ENCODE results near the gene KRTAP5-5. TPM values are rescaled to one million over a fixed set of nuclear protein-coding genes. Genes with fewer than 3 reads are reported as not detected.

Gene KRTAP5-5
- polyA plus RNA-seq, 1 donor from 2014 or later, result not detected

DNA sequence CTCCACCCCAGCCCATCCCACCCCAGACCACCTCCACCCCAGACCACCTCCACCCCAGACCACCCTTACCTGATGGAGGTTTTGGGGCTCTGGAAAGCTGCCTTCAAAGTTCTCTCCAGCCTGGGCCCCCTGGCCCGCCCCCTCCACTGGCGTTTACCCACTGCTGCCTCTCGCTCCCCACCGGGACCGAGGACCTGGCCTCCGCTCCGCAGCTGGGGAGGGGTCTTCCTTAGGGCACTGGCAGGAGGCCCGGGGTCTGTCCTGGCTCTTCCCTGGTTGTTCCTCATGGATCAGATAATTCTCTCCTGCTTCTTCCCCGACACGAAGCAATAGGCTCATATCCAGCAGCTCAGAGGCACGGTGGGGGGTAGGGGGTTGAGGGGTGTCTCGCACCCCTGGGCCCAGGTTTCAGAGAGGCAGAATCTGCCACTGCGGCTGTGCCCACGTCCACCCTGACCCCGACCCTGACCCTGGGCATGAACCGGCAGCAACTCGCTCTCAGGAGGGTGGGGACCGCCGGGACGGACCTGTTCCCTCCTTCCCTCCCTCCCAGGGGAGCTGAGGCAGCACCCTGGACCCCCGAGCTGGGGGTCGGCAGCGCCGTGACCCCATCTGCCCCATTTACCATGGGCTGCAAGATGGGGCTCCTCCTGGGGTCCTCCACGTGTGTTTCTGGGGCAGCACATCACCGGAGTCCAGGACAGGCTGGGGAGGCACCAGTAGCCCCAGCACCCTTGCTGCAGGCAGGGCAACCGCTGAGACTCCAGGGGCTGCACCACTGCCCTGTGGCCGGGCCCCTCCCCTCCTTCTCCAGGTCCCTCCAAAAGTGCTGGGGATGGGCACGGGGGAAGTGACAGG, 12.9 kb downstream of the KRTAP5-5 start:
- TF ChIP-seq EP300 (conservative IDR thresholded peaks at IDR 0.05; ENCODE audit: poor library complexity, severe bottlenecking) (no peak), EZH2 (IDR thresholded peaks at IDR 0.05; ENCODE audit: borderline replicate concordance, insufficient read depth, low read length, poor library complexity, severe bottlenecking) (no peak), POLR2AphosphoS5 (IDR thresholded peaks at IDR 0.05) (no peak), RAD21 (conservative IDR thresholded peaks at IDR 0.05) (no peak), SMC3 (conservative IDR thresholded peaks at IDR 0.05; ENCODE audit: poor library complexity) (no peak), TAF1 (IDR thresholded peaks at IDR 0.05; ENCODE audit: low read depth) (no peak), MXI1 (conservative IDR thresholded peaks at IDR 0.05; ENCODE audit: poor library complexity, severe bottlenecking) (no peak)
- TF ChIP-seq, protein P1, sequence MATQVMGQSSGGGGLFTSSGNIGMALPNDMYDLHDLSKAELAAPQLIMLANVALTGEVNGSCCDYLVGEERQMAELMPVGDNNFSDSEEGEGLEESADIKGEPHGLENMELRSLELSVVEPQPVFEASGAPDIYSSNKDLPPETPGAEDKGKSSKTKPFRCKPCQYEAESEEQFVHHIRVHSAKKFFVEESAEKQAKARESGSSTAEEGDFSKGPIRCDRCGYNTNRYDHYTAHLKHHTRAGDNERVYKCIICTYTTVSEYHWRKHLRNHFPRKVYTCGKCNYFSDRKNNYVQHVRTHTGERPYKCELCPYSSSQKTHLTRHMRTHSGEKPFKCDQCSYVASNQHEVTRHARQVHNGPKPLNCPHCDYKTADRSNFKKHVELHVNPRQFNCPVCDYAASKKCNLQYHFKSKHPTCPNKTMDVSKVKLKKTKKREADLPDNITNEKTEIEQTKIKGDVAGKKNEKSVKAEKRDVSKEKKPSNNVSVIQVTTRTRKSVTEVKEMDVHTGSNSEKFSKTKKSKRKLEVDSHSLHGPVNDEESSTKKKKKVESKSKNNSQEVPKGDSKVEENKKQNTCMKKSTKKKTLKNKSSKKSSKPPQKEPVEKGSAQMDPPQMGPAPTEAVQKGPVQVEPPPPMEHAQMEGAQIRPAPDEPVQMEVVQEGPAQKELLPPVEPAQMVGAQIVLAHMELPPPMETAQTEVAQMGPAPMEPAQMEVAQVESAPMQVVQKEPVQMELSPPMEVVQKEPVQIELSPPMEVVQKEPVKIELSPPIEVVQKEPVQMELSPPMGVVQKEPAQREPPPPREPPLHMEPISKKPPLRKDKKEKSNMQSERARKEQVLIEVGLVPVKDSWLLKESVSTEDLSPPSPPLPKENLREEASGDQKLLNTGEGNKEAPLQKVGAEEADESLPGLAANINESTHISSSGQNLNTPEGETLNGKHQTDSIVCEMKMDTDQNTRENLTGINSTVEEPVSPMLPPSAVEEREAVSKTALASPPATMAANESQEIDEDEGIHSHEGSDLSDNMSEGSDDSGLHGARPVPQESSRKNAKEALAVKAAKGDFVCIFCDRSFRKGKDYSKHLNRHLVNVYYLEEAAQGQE (IDR thresholded peaks at IDR 0.05; ENCODE audit: borderline replicate concordance), result no peak
- TF ChIP-seq, protein P2, sequence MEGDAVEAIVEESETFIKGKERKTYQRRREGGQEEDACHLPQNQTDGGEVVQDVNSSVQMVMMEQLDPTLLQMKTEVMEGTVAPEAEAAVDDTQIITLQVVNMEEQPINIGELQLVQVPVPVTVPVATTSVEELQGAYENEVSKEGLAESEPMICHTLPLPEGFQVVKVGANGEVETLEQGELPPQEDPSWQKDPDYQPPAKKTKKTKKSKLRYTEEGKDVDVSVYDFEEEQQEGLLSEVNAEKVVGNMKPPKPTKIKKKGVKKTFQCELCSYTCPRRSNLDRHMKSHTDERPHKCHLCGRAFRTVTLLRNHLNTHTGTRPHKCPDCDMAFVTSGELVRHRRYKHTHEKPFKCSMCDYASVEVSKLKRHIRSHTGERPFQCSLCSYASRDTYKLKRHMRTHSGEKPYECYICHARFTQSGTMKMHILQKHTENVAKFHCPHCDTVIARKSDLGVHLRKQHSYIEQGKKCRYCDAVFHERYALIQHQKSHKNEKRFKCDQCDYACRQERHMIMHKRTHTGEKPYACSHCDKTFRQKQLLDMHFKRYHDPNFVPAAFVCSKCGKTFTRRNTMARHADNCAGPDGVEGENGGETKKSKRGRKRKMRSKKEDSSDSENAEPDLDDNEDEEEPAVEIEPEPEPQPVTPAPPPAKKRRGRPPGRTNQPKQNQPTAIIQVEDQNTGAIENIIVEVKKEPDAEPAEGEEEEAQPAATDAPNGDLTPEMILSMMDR (IDR thresholded peaks at IDR 0.05; ENCODE audit: poor library complexity, severe bottlenecking), result no peak
- Histone ChIP-seq H3K36me3 (ENCODE audit: insufficient read depth, low read length) (no peaks in the 10 kb centered on the region), H4K20me1 (ENCODE audit: insufficient read depth) (no peaks in the 10 kb centered on the region), H3K27ac (ENCODE audit: low read length) (no peak overlapping the region), H3K27me3 (ENCODE audit: insufficient read depth, low read depth, low read length) (no peaks in the 10 kb centered on the region), H3K4me3 (ENCODE audit: low read length) (no peak overlapping the region), H3K9me3 (ENCODE audit: low read length) (no peaks in the 10 kb centered on the region), H3K4me2 (ENCODE audit: low read length) (no peak overlapping the region), H3F3A (ENCODE audit: insufficient read depth, low read length, poor library complexity, severe bottlenecking) (no peaks in the 10 kb centered on the region), H3K9ac (ENCODE audit: low read length) (no peak overlapping the region), H2AFZ (ENCODE audit: low read depth, low read length) (no peak overlapping the region), H3K79me2 (replicated peaks; ENCODE audit: insufficient read depth, low read length) (no peaks in the 10 kb centered on the region), H3K9me2 (ENCODE audit: insufficient read depth, low read length) (no peaks in the 10 kb centered on the region)

DNA sequence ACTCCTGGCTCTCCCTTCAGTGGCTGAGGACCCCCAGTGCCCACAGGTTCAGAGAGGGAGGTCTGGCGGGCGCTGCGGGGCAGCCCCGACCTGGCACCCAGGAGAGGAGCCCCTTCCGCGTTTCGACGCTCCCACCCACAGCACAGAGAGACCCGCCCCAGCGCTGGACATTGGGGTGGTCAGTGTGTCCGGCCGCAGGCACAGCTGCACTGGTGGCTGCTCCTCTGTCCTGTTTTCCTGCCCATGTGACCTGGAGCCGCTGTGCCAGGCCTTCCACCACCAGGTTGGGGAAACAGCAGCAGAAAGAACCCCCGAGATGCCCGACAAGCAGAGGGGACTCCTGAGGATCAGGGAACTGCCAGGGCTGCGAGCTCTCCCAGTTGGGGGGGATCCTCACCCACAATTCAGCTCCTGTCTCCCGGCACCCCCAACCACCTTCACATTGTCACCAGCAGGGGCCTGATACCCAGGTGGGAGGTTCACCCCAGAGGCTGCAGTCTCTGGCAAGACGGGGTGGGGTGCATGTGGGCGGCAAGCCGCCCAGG, 13.6 kb downstream of the KRTAP5-5 start:
- H3K9ac ChIP-seq (ENCODE audit: low read length), result no peak overlapping the region
- no peaks in the 10 kb centered on the region for H3K9me2 ChIP-seq (ENCODE audit: insufficient read depth, low read length)
- no peaks in the 10 kb centered on the region for H3K79me2 ChIP-seq (replicated peaks; ENCODE audit: insufficient read depth, low read length)
- H3K9me3 ChIP-seq (ENCODE audit: low read length), result no peaks in the 10 kb centered on the region
- no peak overlapping the region for H2AFZ ChIP-seq (ENCODE audit: low read depth, low read length)
- TF ChIP-seq TAF1 (IDR thresholded peaks at IDR 0.05; ENCODE audit: low read depth) (no peak), EP300 (conservative IDR thresholded peaks at IDR 0.05; ENCODE audit: poor library complexity, severe bottlenecking) (no peak), MXI1 (conservative IDR thresholded peaks at IDR 0.05; ENCODE audit: poor library complexity, severe bottlenecking) (no peak), POLR2AphosphoS5 (IDR thresholded peaks at IDR 0.05) (no peak), RAD21 (conservative IDR thresholded peaks at IDR 0.05) (no peak), SMC3 (conservative IDR thresholded peaks at IDR 0.05; ENCODE audit: poor library complexity) (no peak), EZH2 (IDR thresholded peaks at IDR 0.05; ENCODE audit: borderline replicate concordance, insufficient read depth, low read length, poor library complexity, severe bottlenecking) (no peak)
- TF ChIP-seq, protein P1 (IDR thresholded peaks at IDR 0.05; ENCODE audit: borderline replicate concordance), result no peak
- TF ChIP-seq, protein P2 (IDR thresholded peaks at IDR 0.05; ENCODE audit: poor library complexity, severe bottlenecking), result no peak
- no peak overlapping the region for H3K27ac ChIP-seq (ENCODE audit: low read length)
- H3F3A ChIP-seq (ENCODE audit: insufficient read depth, low read length, poor library complexity, severe bottlenecking), result no peaks in the 10 kb centered on the region
- no peak overlapping the region for H3K4me2 ChIP-seq (ENCODE audit: low read length)
- no peaks in the 10 kb centered on the region for H3K36me3 ChIP-seq (ENCODE audit: insufficient read depth, low read length)
- H3K4me3 ChIP-seq (ENCODE audit: low read length), result no peak overlapping the region
- H3K27me3 ChIP-seq (ENCODE audit: insufficient read depth, low read depth, low read length), result no peaks in the 10 kb centered on the region
- H4K20me1 ChIP-seq (ENCODE audit: insufficient read depth), result no peaks in the 10 kb centered on the region
